RCC 7860 (cell line): ENCODE results near the gene ALOX12.
"Not testable (repeated sequence)": the region's sequence is repeated elsewhere in the genome, so short reads cannot be mapped to it uniquely, and the experiment has no call there.

Experiments used
- DNase-seq: peaks from one replicate; pipeline ENCODE4 v3.0.0-alpha.2; 2015; ENCODE audit warnings: low spot score
- FAIRE-seq: peaks from 2 replicates; lab custom pipeline; 2012; peaks lifted over from hg19 to GRCh38; lab: Jason Lieb, UNC

ALOX12 gene

DNA sequence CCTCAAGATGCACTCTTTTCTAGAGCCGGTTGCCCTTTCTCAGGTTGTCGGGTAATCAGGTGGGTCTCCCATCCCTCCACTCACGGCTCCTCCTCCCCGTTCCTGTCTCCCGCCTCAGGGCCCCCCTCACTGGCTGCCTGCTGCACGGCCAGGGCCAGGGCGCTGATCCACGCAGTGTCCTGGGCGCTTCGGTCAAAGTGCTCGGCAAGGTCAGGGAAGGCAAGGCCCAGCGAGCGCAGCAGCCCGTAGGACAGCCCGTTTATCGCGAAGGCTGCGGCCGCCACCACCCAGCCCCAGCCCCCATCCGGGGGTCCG lies 47.3 kb downstream of the ALOX12 start:
- DNase-seq, result no peak
- no peak for FAIRE-seq

DNA sequence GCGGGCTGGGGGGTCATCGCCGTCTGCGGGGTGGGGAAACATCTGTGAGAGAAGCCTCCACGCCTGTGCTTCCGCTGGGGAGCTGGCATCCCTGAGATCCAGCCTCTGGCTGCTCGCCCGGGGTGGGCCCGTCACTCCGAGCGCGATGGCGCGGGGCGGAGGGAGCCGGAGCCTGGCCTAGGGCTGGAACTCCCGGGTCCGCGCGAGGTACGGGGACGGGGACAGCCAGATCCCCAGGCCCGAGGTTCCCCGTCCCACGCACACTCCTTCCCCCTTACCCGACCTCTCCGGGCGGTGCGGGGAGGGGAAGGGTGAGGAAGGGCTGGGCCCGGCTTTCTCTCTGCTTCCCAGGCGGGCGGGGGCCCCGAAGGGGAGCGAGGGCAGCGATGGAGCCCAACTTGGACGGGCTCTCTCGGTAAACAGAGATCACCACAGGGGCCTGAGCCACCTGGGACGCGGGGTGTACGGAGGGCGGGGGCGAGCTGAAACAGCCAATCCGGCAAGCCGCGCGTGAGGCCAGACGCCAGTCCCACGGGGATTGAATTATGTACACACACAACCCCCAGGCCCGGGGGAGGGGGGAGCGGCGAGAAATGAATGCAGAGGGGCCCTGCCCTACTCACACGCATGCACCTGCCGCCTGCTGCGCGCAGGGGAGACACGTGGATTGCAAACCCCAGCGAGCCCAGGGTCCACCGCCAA lies 47.8 kb downstream of the ALOX12 start, which contains the start of gene SLC16A11:
Gene SLC16A11 (minus strand): TSS at position 596 of the 702 bp plus-strand sequence. CDS start 579 bp downstream, at position 17.
- FAIRE-seq (no peak), DNase-seq (no peak)

- DNase-seq (peak; percentile 44), FAIRE-seq (peak; percentile 76)
Observed at GRCh38 chr17:7045492-7046126, 49.8 kb downstream of the ALOX12 start.

- no peak for FAIRE-seq
- DNase-seq, result no peak
Observed at GRCh38 chr17:7046127-7046724, 50.4 kb downstream of the ALOX12 start.

DNA sequence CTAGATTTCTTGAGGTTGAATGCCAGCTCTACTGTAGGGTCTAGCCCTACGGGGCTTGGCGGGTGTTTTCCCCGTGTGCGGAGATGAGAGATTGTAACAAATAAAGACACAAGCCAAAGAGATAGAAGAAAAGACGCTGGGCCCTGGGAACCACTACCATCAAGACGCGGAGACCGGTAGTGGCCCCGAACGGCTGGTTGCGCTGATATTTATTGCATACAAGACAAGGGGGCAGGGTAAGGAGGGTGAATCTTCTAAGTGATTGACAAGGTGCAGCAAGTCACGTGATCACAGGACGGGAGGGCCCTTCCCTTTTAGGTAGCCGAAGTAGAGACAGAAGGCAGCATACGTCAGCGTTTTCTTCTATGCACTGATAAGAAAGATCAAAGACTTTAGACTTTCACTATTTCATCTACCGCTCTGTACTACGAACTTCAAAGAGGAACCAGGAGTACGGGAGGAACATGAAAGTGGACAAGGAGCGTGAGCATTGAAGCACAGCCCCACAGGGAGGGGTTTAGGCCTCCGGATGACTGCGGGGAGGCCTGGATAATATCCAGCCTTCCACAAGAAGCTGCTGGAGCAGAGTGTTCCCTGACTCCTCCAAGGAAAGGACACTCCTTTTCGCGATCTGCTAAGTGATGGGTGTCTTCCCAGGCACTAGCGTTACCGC lies 51.0 kb downstream of the ALOX12 start:
- not testable (repeated sequence) for FAIRE-seq, DNase-seq

GRCh38 chr17:7047566-7047965 lies 51.7 kb downstream of the ALOX12 start:
- no peak for DNase-seq
- FAIRE-seq, result no peak

DNA sequence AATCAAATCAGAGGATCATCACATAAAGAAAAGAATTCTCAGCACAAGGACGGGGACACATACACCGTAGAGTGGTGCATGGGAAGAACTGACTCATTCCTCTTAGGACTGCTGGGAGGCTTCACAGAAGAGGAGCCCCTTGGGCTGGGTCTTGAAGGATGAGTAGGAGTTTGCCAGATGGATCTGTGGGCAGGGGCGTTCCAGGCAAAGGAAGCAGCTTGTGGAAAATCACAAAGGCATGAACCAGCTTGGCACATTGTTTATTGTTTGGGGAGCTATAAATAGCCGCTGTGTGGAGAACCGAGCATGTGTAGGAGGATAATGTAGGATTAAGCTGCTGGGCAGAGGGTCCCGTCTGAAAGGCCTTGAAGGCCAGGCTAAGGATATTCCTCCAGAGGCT lies 53.1 kb downstream of the ALOX12 start:
- no peak for FAIRE-seq
- DNase-seq, result no peak

- FAIRE-seq, DNase-seq: not testable (repeated sequence)
Observed at GRCh38 chr17:7050583-7050982, 54.7 kb downstream of the ALOX12 start.

DNA sequence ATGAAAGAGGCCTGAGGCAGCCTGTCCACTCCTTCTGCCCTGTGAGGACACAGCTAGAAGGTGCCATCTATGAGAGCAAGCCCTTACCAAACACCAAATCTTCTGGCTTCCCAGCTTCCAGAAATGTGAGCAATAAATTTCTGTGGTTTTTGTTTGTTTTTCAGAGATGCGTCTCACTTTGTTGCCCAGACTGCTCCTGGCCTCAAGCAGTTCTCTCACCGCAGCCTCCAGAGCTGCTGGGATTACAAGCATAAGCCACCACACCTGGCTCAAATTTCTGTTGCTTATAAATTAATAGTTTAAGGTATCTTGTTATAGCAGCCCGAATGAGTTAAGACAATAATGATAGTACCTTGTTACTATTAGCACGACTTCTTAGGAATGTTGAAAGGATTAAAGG lies 60.5 kb downstream of the ALOX12 start:
- DNase-seq (no peak), FAIRE-seq (no peak)

DNA sequence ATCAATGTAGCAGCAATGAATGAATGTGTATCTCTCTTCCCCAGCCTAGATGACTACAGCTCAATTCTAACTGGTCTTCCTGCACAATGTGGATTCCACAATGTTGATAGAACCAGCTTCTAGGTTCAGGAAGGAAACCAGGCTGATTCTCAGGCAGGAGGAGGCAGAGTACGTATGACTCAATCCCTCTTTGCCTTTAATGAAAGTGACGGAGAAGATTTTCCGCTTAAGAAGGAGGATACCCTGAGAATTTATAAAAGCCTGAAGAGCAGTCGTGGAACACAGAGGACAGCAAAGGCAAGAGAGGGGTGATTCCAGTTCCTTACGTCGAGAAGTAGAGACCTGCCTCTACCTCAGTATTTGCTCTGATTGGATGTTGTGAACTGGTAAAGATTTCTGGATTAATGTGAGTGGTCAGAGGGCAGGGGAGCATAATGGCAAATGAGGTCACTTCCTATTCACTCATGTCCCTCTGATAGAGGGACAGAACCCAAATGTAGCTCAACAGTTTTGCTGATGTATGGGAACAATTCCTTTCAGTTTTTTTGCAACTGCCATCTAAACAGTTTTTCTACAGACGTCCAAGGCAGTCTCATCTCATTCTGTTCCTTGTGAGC lies 63.1 kb downstream of the ALOX12 start:
- FAIRE-seq (no peak), DNase-seq (no peak)
